Left colon (tissue), 2 donors: ENCODE results near the gene NOP53. TPM values are rescaled to one million over a fixed set of nuclear protein-coding genes. Genes with fewer than 3 reads are reported as not detected.
"Not testable (repeated sequence)": the region's sequence is repeated elsewhere in the genome, so short reads cannot be mapped to it uniquely, and the experiment has no call there.

Source experiments
- ATAC-seq: fragments of 200-7000 bp; cut with Tn5 transposase; one replicate; pipeline ENCODE4 v1.9.1; 2020; ENCODE audit warnings: mild to moderate bottlenecking, moderate library complexity
- DNase-seq, 2 donors: peaks; one replicate each; pipeline ENCODE4 v3.0.0-alpha.2; 2020
- intact Hi-C, 2 donors: fragments of 100-400 bp; cut with DNase I in 1 of 2; cut with micrococcal nuclease in 1 of 2; formaldehyde crosslinking; loops; one replicate each; pipeline versions ENCODE4 v1.11.2 to v1.14.0; 2022; cut with DNase I, micrococcal nuclease
- total RNA-seq, 2 donors: library from RNA; stranded (reverse); fragmentation: NEBNext Ultra II Directional; extraction: Animal tissue kit (Norgen Biotek cat#: 25700); gene quantifications; one replicate each; pipeline ENCODE4 v1.2.1, GENCODE V29; 2021
- donor health status: DM: no; HTN: no; CAD: no.
- donor health status: DM: yes; HTN: yes; CAD: no.

Gene NOP53
- total RNA-seq, 2 donors from 2014 or later, result 260 to 285 TPM

GRCh38 chr19:47742634-47743033 is 2.7 kb upstream of the NOP53 start:
- no peak for ATAC-seq
- no peak for DNase-seq
- intact Hi-C loops, result loop anchor here in 1 of 2 donors (2.0 kb wide), 1 partner anchor 30 kb away; the partner anchor contains the start of gene EHD2

GRCh38 chr19:47746129-47746528 is 783 bp downstream of the NOP53 start:
- intact Hi-C loops, DNase-seq, ATAC-seq: not testable (repeated sequence)

GRCh38 chr19:47749326-47749725 is 4.0 kb downstream of the NOP53 start:
- DNase-seq, result no peak
- intact Hi-C loops, result no loop called here
- no peak for ATAC-seq

DNA sequence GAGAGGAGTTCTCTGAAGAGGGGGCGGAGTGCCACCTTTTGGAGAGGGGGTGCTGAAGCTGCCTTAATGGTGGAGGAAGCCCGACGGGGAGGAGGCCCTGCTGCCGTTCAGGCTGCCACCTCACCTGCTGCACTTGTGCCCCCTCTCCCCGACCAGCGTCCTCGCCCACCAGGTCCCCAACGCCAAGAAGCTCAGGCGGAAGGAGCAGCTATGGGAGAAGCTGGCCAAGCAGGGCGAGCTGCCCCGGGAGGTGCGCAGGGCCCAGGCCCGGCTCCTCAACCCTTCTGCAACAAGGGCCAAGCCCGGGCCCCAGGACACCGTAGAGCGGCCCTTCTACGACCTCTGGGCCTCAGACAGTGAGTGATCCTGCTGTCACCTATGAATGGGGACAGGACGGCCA is 5.4 kb downstream of the NOP53 start:
- intact Hi-C loops, result no loop called here
- DNase-seq (no peak), ATAC-seq (no peak)

DNA sequence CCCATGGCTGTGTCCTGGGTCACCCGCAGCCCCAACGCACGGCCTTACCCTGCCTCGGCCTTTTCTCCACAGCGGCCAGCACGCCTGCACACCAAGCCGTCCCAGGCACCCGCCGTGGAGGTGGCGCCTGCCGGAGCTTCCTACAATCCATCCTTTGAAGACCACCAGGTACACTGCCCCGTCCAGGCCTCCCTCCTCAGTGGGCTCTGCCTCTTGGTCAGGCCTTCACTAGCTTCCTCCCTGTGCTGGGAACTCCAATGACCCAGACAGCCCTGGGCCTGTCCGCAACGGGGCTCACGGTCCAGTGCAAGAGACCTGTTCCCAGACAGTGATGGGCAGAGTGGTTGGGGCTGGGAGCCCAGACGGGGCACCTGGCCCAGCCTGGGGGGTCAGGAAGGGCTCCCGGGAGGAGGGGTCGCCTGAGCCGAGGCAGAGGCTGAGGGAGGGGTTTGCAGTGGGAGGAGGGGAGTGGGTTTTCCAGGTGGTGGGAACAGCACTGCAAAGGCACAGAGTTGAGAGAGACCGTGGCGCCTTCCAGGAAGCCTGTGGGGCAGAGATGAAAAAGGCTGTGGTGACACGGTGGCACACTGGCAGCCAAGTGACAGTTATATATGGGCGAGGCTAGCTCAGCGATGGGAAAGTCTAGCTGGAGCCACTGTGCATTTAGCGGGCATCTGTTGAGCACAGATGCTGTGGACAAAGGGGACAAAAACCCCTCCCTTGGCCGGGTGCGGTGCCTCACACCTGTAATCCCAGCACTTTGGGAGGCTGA is 7.3 kb downstream of the NOP53 start:
- intact Hi-C loops, result no loop called here
- ATAC-seq (no peak), DNase-seq (no peak)

DNA sequence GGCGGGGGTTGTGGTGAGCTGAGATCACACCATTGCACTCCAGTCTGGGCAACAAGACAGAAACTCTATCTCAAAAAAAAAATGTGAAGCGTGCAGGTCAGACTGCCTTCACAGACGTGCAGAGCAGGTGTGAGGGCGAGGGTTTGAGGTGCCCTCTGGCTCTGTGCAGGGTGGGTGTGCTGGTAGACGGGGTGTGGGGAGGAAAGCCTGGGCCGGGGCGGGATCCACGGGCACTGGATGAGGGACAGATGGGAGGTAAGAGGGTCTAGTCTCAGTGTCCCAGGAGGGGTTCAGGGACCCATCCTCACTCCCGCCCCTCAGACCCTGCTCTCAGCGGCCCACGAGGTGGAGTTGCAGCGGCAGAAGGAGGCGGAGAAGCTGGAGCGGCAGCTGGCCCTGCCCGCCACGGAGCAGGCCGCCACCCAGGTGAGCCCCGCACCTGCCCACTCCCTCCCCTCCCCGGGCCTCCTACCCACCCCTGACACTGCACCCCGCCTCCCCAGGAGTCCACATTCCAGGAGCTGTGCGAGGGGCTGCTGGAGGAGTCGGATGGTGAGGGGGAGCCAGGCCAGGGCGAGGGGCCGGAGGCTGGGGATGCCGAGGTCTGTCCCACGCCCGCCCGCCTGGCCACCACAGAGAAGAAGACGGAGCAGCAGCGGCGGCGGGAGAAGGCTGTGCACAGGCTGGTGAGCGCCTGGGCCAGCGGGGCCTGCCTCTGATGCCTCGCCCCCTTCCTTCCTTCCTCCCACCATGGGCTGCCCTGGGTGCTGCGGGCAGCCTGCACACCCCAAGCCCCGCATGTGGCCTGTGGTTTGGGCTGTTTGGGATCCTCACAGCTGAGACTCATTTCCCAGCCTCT is 9.1 kb downstream of the NOP53 start:
- intact Hi-C loops, result no loop called here
- ATAC-seq, result no peak
- no peak for DNase-seq

GRCh38 chr19:47755065-47755761 is 9.9 kb downstream of the NOP53 start:
- ATAC-seq, result no peak
- intact Hi-C loops, result no loop called here

GRCh38 chr19:47755762-47756626 is 10.6 kb downstream of the NOP53 start:
- DNase-seq (no peak), ATAC-seq (no peak)
- intact Hi-C loops, result no loop called here

More at GRCh38 chr19:47755065-47755761, 9.9 kb downstream of the NOP53 start:
- DNase-seq, result no peak

GRCh38 chr19:47756627-47756929 is 11.2 kb downstream of the NOP53 start:
- ATAC-seq, result no peak
- intact Hi-C loops, result no loop called here
- DNase-seq, result no peak

GRCh38 chr19:47756953-47757608 is 11.7 kb downstream of the NOP53 start:
- intact Hi-C loops, result no loop called here
- ATAC-seq (peak; percentile 72), DNase-seq (peak; percentile 58 to 82)

GRCh38 chr19:47757617-47758442 is 12.5 kb downstream of the NOP53 start:
- no peak for DNase-seq
- ATAC-seq, result peak; percentile 76
- intact Hi-C loops, result no loop called here

DNA sequence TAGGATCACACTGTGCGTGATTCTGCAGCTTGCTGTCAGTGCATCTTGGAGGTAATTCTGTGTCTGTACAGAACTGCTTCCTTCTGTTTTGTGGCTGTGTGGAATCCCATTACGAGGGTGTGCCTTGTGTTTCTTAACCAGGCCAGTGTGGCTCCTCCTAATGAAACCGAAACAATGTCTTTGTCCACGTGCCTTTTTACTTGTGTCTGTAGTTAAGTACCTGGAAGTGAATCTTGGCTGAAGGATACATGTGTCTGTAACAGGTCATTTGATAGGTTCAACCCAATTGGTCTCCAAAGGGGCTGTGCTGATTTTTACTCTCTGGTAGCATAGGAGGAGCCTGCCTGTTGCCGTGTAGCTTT is 13.1 kb downstream of the NOP53 start:
- intact Hi-C loops, result no loop called here
- peak; percentile 78 for ATAC-seq
- no peak for DNase-seq

GRCh38 chr19:47760632-47760999 is 15.3 kb downstream of the NOP53 start:
- intact Hi-C loops, result no loop called here
- no peak for DNase-seq
- ATAC-seq, result no peak

DNA sequence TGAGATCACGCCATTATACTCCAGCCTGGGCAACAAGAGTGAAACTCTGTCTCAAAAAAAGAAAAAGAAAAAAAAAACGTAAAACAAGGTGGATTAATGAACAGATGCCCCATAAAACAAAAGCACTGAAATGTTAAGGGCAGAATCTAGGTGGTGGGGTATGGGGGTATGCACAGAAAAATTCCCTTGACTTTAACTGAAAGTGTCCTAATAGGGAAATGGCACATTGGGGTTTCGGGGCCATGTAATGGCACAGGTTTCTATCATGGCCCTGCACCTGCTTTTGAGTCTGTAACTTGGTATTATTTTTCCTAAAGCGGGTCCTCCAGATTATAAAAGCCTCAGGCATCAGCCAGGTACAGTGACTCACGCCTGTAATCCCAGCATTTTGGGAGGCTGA is 16.2 kb downstream of the NOP53 start:
- intact Hi-C loops, result no loop called here
- no peak for ATAC-seq
- no peak for DNase-seq

DNA sequence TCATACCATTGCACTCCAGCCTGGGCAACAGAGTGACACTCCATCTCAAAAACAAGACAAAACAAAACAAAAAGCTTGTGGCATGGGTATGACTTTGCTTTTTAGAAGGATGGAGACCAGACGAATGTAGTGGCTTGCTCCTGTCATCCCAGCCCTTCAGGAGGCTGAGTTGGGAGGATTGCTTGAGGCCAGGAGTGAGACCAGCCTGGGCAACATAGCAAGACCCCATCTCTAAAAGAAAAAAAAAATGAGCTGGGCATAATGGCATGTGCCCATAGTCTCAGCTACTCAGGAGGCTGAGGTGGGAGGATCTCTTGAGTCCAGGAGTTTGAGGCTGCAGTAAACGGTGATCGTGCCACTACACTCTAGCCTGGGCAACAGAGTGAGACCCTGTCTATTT is 16.8 kb downstream of the NOP53 start:
- ATAC-seq, result no peak
- no peak for DNase-seq
- intact Hi-C loops, result no loop called here

- intact Hi-C loops, result no loop called here
- ATAC-seq (no peak), DNase-seq (no peak)
These were observed 17.4 kb downstream of the NOP53 start for GRCh38 chr19:47762615-47763308.

- intact Hi-C loops, DNase-seq, ATAC-seq: not testable (repeated sequence)
These were observed 19.4 kb downstream of the NOP53 start for GRCh38 chr19:47764705-47765104.
